OCI-LY7 (cell line): ENCODE measurements around the gene ENTPD7. TPM values are rescaled to one million over a fixed set of nuclear protein-coding genes. Genes with fewer than 3 reads are reported as not detected.

Source experiments
- BruUV-seq: library from RNA; stranded (reverse); fragments of 400-500 nt; replicated peaks from 2 replicates; lab custom pipeline; 2021; lab: Mats Ljungman, UMichigan
- CTCF ChIA-PET: fragments of 300-600 bp; sonication (Branson Sonifier 250); formaldehyde crosslinking; loops from one replicate; lab custom pipeline; 2022; ENCODE audit warnings: antibody characterized with exemption; ENCODE audit not compliant: unreplicated experiment; lab: Charles Lee
- POLR2A ChIA-PET: fragments of 300-600 bp; sonication (Branson Sonifier 250); formaldehyde crosslinking; loops from one replicate; lab custom pipeline; 2022; ENCODE audit warnings: antibody characterized with exemption; lab: Charles Lee
- DNase-seq: peaks from one replicate; pipeline ENCODE4 v3.0.0-alpha.2; 2015; ENCODE audit warnings: low spot score
- H2AFZ ChIP-seq: fragments of 200-600 bp; sonication (generic), shearing (Covaris generic); 2 replicates; pipeline ENCODE4 v1.6.1; 2014; ENCODE audit warnings: mild to moderate bottlenecking, antibody characterized with exemption, low read length, moderate library complexity
- H3K27ac ChIP-seq: fragments of 200-600 bp; sonication (generic); 2 replicates; pipeline ENCODE4 v1.5.1; 2014; ENCODE audit warnings: mixed run types, low read depth, mild to moderate bottlenecking, moderate library complexity, low read length, inconsistent platforms; ENCODE audit not compliant: poor library complexity, severe bottlenecking
- H3K36me3 ChIP-seq: fragments of 200-600 bp; sonication (generic); 2 replicates; pipeline ENCODE4 v1.6.1; 2014; ENCODE audit warnings: mild to moderate bottlenecking, antibody characterized with exemption, low read length, moderate library complexity, mixed read lengths; ENCODE audit not compliant: insufficient read depth
- H3K4me1 ChIP-seq: fragments of 200-600 bp; sonication (generic); 2 replicates; pipeline ENCODE4 v1.5.1; 2014; ENCODE audit warnings: mild to moderate bottlenecking, low read length; ENCODE audit not compliant: insufficient read depth, poor library complexity, severe bottlenecking
- H3K4me2 ChIP-seq: fragments of 200-600 bp; sonication (generic); 2 replicates; pipeline ENCODE4 v1.6.1; 2014; ENCODE audit warnings: mild to moderate bottlenecking, low read length
- H3K4me3 ChIP-seq: fragments of 200-600 bp; sonication (generic); 2 replicates; pipeline ENCODE4 v1.5.1; 2014; ENCODE audit warnings: mild to moderate bottlenecking, low read depth, low read length; ENCODE audit not compliant: poor library complexity, severe bottlenecking
- H3K79me2 ChIP-seq: fragments of 200-600 bp; sonication (generic); 2 replicates; pipeline ENCODE4 v1.6.1; 2016; ENCODE audit warnings: low read depth, mild to moderate bottlenecking, low read length, moderate library complexity, mixed read lengths; ENCODE audit not compliant: insufficient read depth
- H3K9me2 ChIP-seq: fragments of 200-600 bp; sonication (generic); 2 replicates; pipeline ENCODE4 v1.6.1; 2016; ENCODE audit warnings: mild to moderate bottlenecking, low read length, mixed read lengths; ENCODE audit not compliant: insufficient read depth
- H3K9me3 ChIP-seq: fragments of 200-600 bp; sonication (generic); 2 replicates; pipeline ENCODE4 v1.6.1; 2014; ENCODE audit warnings: mild to moderate bottlenecking, mixed run types, low read length, mixed read lengths
- H4K20me1 ChIP-seq: fragments of 200-600 bp; sonication (generic); 2 replicates; pipeline ENCODE4 v1.6.1; 2014; ENCODE audit warnings: mild to moderate bottlenecking, antibody characterized with exemption, low read length, moderate library complexity, mixed read lengths; ENCODE audit not compliant: insufficient read depth
- CTCF ChIP-seq: fragments of 200-600 bp; sonication (generic); conservative IDR thresholded peaks from 2 replicates; pipeline ENCODE4 v1.5.1; 2014; ENCODE audit warnings: mild to moderate bottlenecking, antibody characterized with exemption, low read length, moderate library complexity, mixed read lengths
- EZH2phosphoT487 ChIP-seq: fragments of 200-600 bp; sonication (generic); IDR thresholded peaks from 2 replicates; pipeline ENCODE4 v1.6.1; 2018; ENCODE audit warnings: low read depth, borderline replicate concordance, mild to moderate bottlenecking, mixed run types, antibody characterized with exemption, low read length, moderate library complexity, mixed read lengths
- intact Hi-C: fragments of 100-400 bp; cut with micrococcal nuclease; formaldehyde crosslinking; loops from one replicate; pipeline ENCODE4 v1.10.0; 2022; ENCODE audit not compliant: unreplicated experiment
- total RNA-seq, 2 experiments: library from RNA; depleted of rRNA in 1 of 2; stranded (reverse); fragments of >200 nt in 1 of 2; shearing (Covaris generic) in 1 of 2; gene quantifications; 2 replicates each; pipeline ENCODE4 v1.2.3, GENCODE V29; 2014 to 2022

Gene ENTPD7
- total RNA-seq, 2 experiments from 2014 or later, result 3.3 to 7.6 TPM

DNA sequence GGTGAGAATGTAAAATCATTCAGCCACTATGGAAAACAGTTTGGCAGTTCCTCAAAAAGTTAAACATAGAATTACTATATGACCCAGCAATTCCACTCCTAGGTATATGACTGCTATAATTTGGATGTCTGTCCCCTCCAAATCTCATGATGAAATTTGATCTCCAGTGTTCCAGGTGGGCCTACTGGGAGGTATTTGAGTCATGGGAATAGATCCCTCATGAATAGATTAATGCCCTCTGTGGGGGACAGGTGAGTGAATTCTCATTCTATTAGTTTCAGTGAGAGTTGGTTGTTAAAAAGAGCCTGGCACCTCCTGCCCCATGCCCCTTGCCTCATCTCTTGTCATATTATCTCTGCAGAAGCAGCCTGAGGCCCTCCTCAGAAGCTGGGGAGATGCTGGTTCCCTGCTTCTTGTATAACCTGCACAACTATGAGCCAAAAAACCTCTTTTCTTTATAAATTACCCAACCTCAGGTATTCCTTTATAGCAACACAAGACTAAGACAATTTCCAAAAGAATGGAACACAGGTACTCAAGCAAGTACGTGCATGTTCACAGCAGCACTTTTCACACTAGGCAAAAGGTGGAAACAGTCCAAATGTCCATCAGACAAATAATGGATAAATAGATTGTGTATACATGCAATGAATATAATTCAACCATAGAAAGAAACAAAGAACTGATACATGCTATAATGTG is 30.2 kb upstream of the ENTPD7 start:
- no peaks in the 10 kb centered on the region for H4K20me1 ChIP-seq
- TF ChIP-seq CTCF (no peak), EZH2phosphoT487 (no peak)
- no peak overlapping the region for H3K27ac ChIP-seq
- ChIA-PET POLR2A (interaction anchor here (0.6 kb wide), 1 partner anchor 1234 kb away, joined by 3 read pairs; no protein-coding TSS in a partner anchor), CTCF (no interaction called here)
- no peaks in the 10 kb centered on the region for H3K36me3 ChIP-seq
- H3K4me1 ChIP-seq, result no peaks in the 10 kb centered on the region
- intact Hi-C loops, result no loop called here
- H3K79me2 ChIP-seq, result no peaks in the 10 kb centered on the region
- H2AFZ ChIP-seq, result no peak overlapping the region
- H3K9me2 ChIP-seq, result no peaks in the 10 kb centered on the region
- no TSS peak for BruUV-seq
- H3K9me3 ChIP-seq, result no peaks in the 10 kb centered on the region
- no peak for DNase-seq
- no peak overlapping the region for H3K4me2 ChIP-seq
- no peak overlapping the region for H3K4me3 ChIP-seq

DNA sequence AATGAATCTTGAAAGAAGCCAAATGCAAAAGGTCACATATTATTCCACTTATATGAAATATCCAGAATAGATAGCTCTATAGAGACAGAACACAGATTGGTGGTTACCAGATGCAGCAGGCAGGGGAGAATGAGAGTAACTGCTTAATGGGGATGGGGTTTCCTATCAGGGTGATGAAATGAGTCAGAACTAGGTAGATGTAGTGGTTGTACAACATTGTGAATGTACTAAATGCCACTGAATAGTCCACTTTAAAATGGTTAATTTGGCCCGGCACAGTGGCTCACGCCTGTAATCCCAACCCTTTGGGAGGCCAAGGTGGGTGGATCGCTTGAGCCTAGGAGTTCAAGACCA is 29.7 kb upstream of the ENTPD7 start:
- Histone ChIP-seq H3K4me1 (no peaks in the 10 kb centered on the region), H3K4me3 (no peak overlapping the region), H3K4me2 (no peak overlapping the region), H3K9me2 (no peaks in the 10 kb centered on the region), H3K79me2 (no peaks in the 10 kb centered on the region), H3K36me3 (no peaks in the 10 kb centered on the region), H2AFZ (no peak overlapping the region), H4K20me1 (no peaks in the 10 kb centered on the region), H3K27ac (no peak overlapping the region), H3K9me3 (no peaks in the 10 kb centered on the region)
- CTCF ChIA-PET, result no interaction called here
- no peak for DNase-seq
- no TSS peak for BruUV-seq
- TF ChIP-seq CTCF (no peak), EZH2phosphoT487 (no peak)
- POLR2A ChIA-PET, result interaction anchor here (0.6 kb wide), 1 partner anchor 1235 kb away, joined by 3 read pairs; no protein-coding TSS in a partner anchor
- intact Hi-C loops, result no loop called here

GRCh38 chr10:99630433-99630832 is 28.9 kb upstream of the ENTPD7 start:
- Histone ChIP-seq H3K27ac (no peak overlapping the region), H3K79me2 (no peaks in the 10 kb centered on the region), H4K20me1 (no peaks in the 10 kb centered on the region), H3K9me2 (no peaks in the 10 kb centered on the region), H3K4me1 (no peaks in the 10 kb centered on the region), H3K4me2 (no peak overlapping the region), H3K4me3 (no peak overlapping the region), H3K9me3 (no peaks in the 10 kb centered on the region), H3K36me3 (no peaks in the 10 kb centered on the region), H2AFZ (no peak overlapping the region)
- no TSS peak for BruUV-seq
- peak; percentile 33 for DNase-seq
- CTCF ChIA-PET, result no interaction called here
- intact Hi-C loops, result loop anchor here (1.0 kb wide), 1 partner anchor 81 kb away; no protein-coding TSS in a partner anchor
- POLR2A ChIA-PET, result no interaction called here
- TF ChIP-seq CTCF (peak; percentile 76), EZH2phosphoT487 (no peak)
